Endothelial cell of umbilical vein (primary cell): ENCODE results near the gene RSPH10B2. TPM values are rescaled to one million over a fixed set of nuclear protein-coding genes. Genes with fewer than 3 reads are reported as not detected.
"Not testable (repeated sequence)": the region's sequence is repeated elsewhere in the genome, so short reads cannot be mapped to it uniquely, and the experiment has no call there.

Experiments used
- BruUV-seq: library from RNA; stranded (reverse); fragments of 400-500 nt; replicated peaks from 2 replicates; lab custom pipeline; 2021; lab: Mats Ljungman, UMichigan
- CTCF ChIA-PET: fragments of 300-600, 350-600 bp; sonication (Branson Sonifier 250); formaldehyde crosslinking; loops from one replicate; lab custom pipeline; 2021; ENCODE audit warnings: antibody characterized with exemption, inconsistent platforms; lab: Charles Lee
- POLR2A ChIA-PET: fragments of 300-600, 350-600 bp; sonication (Branson Sonifier 250); formaldehyde crosslinking; loops from one replicate; lab custom pipeline; 2021; ENCODE audit warnings: antibody characterized with exemption, inconsistent platforms; lab: Charles Lee
- DNase-seq: peaks from one replicate; pipeline ENCODE4 v3.0.0-alpha.2; 2011; ENCODE audit warnings: low read depth, low spot score
- FAIRE-seq: peaks from 2 replicates; lab custom pipeline; 2011; peaks lifted over from hg19 to GRCh38; lab: Jason Lieb, UNC
- H2AFZ ChIP-seq: 2 replicates; pipeline ENCODE4 v1.6.0; 2012; ENCODE audit warnings: low read depth, low read length, control low read depth, inconsistent platforms
- H3K27ac ChIP-seq: 2 replicates; pipeline ENCODE4 v1.5.1; 2011; ENCODE audit warnings: low read depth, mild to moderate bottlenecking, control low read depth, low read length, moderate library complexity; ENCODE audit not compliant: insufficient read depth
- H3K27me3 ChIP-seq, 2 experiments: 2 replicates each; pipeline versions ENCODE4 v1.6.0 to v1.6.1; 2011; ENCODE audit warnings: low read length in 2 of 2, mixed read lengths in 1 of 2; ENCODE audit not compliant: control insufficient read depth in 2 of 2, insufficient read depth in 2 of 2
- H3K36me3 ChIP-seq, 2 experiments: 2 replicates in 1 of 2; 3 replicates in 1 of 2; pipeline ENCODE4 v1.5.1; 2011; ENCODE audit warnings: low read length in 2 of 2, mild to moderate bottlenecking in 1 of 2, moderate library complexity in 1 of 2; ENCODE audit not compliant: control insufficient read depth in 2 of 2, insufficient read depth in 2 of 2; ENCODE audit errors: extremely low read depth in 1 of 2
- H3K4me1 ChIP-seq: 3 replicates; pipeline ENCODE4 v1.5.1; 2011; ENCODE audit warnings: mild to moderate bottlenecking, low read length; ENCODE audit not compliant: control insufficient read depth, insufficient read depth; ENCODE audit errors: extremely low read depth
- H3K4me2 ChIP-seq: 2 replicates; pipeline ENCODE4 v1.6.1; 2011; ENCODE audit warnings: low read length, control low read depth, mixed read lengths; ENCODE audit not compliant: insufficient read depth
- H3K4me3 ChIP-seq, 3 experiments: fragments of 200-600 bp in 1 of 3; sonication (generic), shearing (Covaris generic) in 1 of 3; replicated peaks in 1 of 3; 2 replicates each; pipeline ENCODE4 v1.5.1; 2011 to 2016; ENCODE audit warnings: control low read depth in 3 of 3, low read length in 3 of 3, mild to moderate bottlenecking in 2 of 3, inconsistent platforms in 1 of 3, low read depth in 1 of 3, moderate library complexity in 1 of 3; ENCODE audit not compliant: insufficient read depth in 1 of 3
- H3K79me2 ChIP-seq: 2 replicates; pipeline ENCODE4 v1.6.0; 2012; ENCODE audit warnings: low read length, inconsistent platforms; ENCODE audit not compliant: control insufficient read depth, insufficient read depth
- H3K9ac ChIP-seq: replicated peaks from 2 replicates; pipeline ENCODE3; 2011; ENCODE audit warnings: low read length, control low read depth; ENCODE audit not compliant: insufficient read depth; ENCODE audit errors: extremely low read depth
- H3K9me1 ChIP-seq: replicated peaks from 3 replicates; pipeline ENCODE4 v1.6.0; 2011; ENCODE audit warnings: mild to moderate bottlenecking, low read length; ENCODE audit not compliant: control insufficient read depth, insufficient read depth; ENCODE audit errors: extremely low read depth
- H3K9me3 ChIP-seq: replicated peaks from 2 replicates; pipeline ENCODE4 v1.5.1; 2012; ENCODE audit warnings: low read length, inconsistent platforms; ENCODE audit not compliant: control insufficient read depth, insufficient read depth
- H4K20me1 ChIP-seq: replicated peaks from 2 replicates; pipeline ENCODE3; 2011; ENCODE audit warnings: mild to moderate bottlenecking, low read length; ENCODE audit not compliant: control insufficient read depth, insufficient read depth; ENCODE audit errors: extremely low read depth
- CTCF ChIP-seq, 2 donors: IDR thresholded peaks; 1 replicate in 1 of 2; 2 replicates in 1 of 2; pipeline ENCODE4 v1.5.1; 2011; ENCODE audit warnings: low read length in 2 of 2, mild to moderate bottlenecking in 2 of 2, moderate library complexity in 2 of 2, control low read depth in 1 of 2, inconsistent platforms in 1 of 2, low read depth in 1 of 2; ENCODE audit not compliant: insufficient read depth in 1 of 2; ENCODE audit errors: extremely low read depth in 1 of 2
- EZH2 ChIP-seq: IDR thresholded peaks from 2 replicates; pipeline ENCODE4 v1.6.1; 2012; ENCODE audit warnings: borderline replicate concordance, low read depth, mild to moderate bottlenecking, moderate library complexity, low read length, inconsistent platforms; ENCODE audit not compliant: severe bottlenecking
- FOS ChIP-seq: IDR thresholded peaks from 2 replicates; pipeline ENCODE4 v1.6.1; 2011; ENCODE audit warnings: mild to moderate bottlenecking, low read length, moderate library complexity, borderline replicate concordance; ENCODE audit not compliant: insufficient read depth
- GATA2 ChIP-seq: IDR thresholded peaks from 2 replicates; pipeline ENCODE4 v1.7.0; 2011; ENCODE audit warnings: low read depth, mild to moderate bottlenecking, moderate library complexity, mixed read lengths, low read length; ENCODE audit not compliant: insufficient read length, insufficient read depth
- JUN ChIP-seq: IDR thresholded peaks from 2 replicates; pipeline ENCODE4 v1.6.1; 2011; ENCODE audit warnings: borderline replicate concordance, low read depth; ENCODE audit not compliant: insufficient read length, insufficient read depth
- MAX ChIP-seq: IDR thresholded peaks from 2 replicates; pipeline ENCODE4 v1.6.1; 2011; ENCODE audit not compliant: insufficient read depth, insufficient read length
- MYC ChIP-seq: IDR thresholded peaks from one replicate; pipeline ENCODE4 v1.6.1; 2011; ENCODE audit warnings: mild to moderate bottlenecking, low read depth, low read length
- POLR2A ChIP-seq: IDR thresholded peaks from 2 replicates; pipeline ENCODE4 v1.6.1; 2012; ENCODE audit warnings: low read depth, mild to moderate bottlenecking, control low read depth, low read length
- POLR2AphosphoS5 ChIP-seq: IDR thresholded peaks from 2 replicates; pipeline ENCODE4 v1.6.1; 2012; ENCODE audit warnings: low read depth, mild to moderate bottlenecking, control low read depth, low read length, moderate library complexity; ENCODE audit not compliant: insufficient read depth
- dilution Hi-C: fragments of 300-500 bp; cut with MboI; formaldehyde crosslinking; loops from one replicate; pipeline ENCODE4 v1.15.0; 2019; ENCODE audit warnings: low sequenced_read_pairs; ENCODE audit not compliant: extremely low pct_ligation_motif_present
- intact Hi-C: fragments of 100-400 bp; cut with micrococcal nuclease; formaldehyde crosslinking; loops from one replicate; pipeline ENCODE4 v1.10.0; 2022
- polyA plus RNA-seq, 4 experiments: library from polyadenylated mRNA; depleted of rRNA in 3 of 4; stranded (reverse) in 3 of 4; unstranded in 1 of 4; fragments of >200 nt; gene quantifications; 2 replicates each; pipeline versions ENCODE4 v1.2.1 to v1.2.3, GENCODE V29; 2011 to 2012; ENCODE audit warnings: missing spikeins in 1 of 4
- total RNA-seq: library from RNA; stranded (reverse); gene quantifications from 2 replicates; pipeline ENCODE4 v1.2.3, GENCODE V29; 2021

Gene RSPH10B2
- total and polyA plus RNA-seq, 2 donors (not counting 3 experiments of a cell fraction or from before 2014, with no cell fraction given), result not detected

- Histone ChIP-seq H3K4me2 (no peak overlapping the region), H3K4me3 (no peak overlapping the region), H3K9me3 (no peaks in the 10 kb centered on the region), H3K9ac (no peak overlapping the region), H3K9me1 (no peaks in the 10 kb centered on the region), H2AFZ (no peak overlapping the region), H3K4me1 (no peaks in the 10 kb centered on the region), H3K36me3 (no peaks in the 10 kb centered on the region), H3K27me3 (peaks cover 0 to 4% of the 10 kb centered on the region in 2 experiments), H4K20me1 (no peaks in the 10 kb centered on the region), H3K27ac (no peak overlapping the region), H3K79me2 (no peaks in the 10 kb centered on the region)
- FAIRE-seq (no peak), DNase-seq (no peak)
- ChIA-PET POLR2A (no interaction called here), CTCF (no interaction called here)
- BruUV-seq, result no TSS peak
- intact Hi-C loops, result no loop called here
- dilution Hi-C loops, result no loop called here
- TF ChIP-seq EZH2 (no peak), POLR2AphosphoS5 (no peak), MAX (no peak), JUN (no peak), POLR2A (no peak), GATA2 (no peak), FOS (no peak), CTCF (IDR thresholded peaks at IDR 0.05; ENCODE audit: extremely low read depth in 1 of 2, insufficient read depth in 1 of 2, low read depth in 1 of 2, low read length in 2 of 2) (no peak), MYC (no peak)
Observed at GRCh38 chr7:6833636-6834035, 79.7 kb downstream of the RSPH10B2 start.

- H3K4me3 ChIP-seq, H3K27ac ChIP-seq, CTCF ChIA-PET, DNase-seq, H3K4me1 ChIP-seq, H2AFZ ChIP-seq, H3K36me3 ChIP-seq, H3K9ac ChIP-seq, H3K9me1 ChIP-seq, dilution Hi-C loops, POLR2A ChIA-PET, H3K27me3 ChIP-seq, H4K20me1 ChIP-seq, H3K4me2 ChIP-seq, BruUV-seq, intact Hi-C loops, H3K9me3 ChIP-seq, H3K79me2 ChIP-seq, FAIRE-seq: not testable (repeated sequence)
Observed at GRCh38 chr7:6835521-6835920, 81.6 kb downstream of the RSPH10B2 start.

- H3K79me2 ChIP-seq, H3K9me1 ChIP-seq, intact Hi-C loops, DNase-seq, H4K20me1 ChIP-seq, H3K4me1 ChIP-seq, H2AFZ ChIP-seq, dilution Hi-C loops, H3K9me3 ChIP-seq, BruUV-seq, H3K27ac ChIP-seq, H3K4me2 ChIP-seq, H3K27me3 ChIP-seq, H3K9ac ChIP-seq, POLR2A ChIA-PET, H3K4me3 ChIP-seq, FAIRE-seq, CTCF ChIA-PET, H3K36me3 ChIP-seq: not testable (repeated sequence)
Observed at GRCh38 chr7:6837081-6837480, 83.2 kb downstream of the RSPH10B2 start.
